GM23338 (cell line): ENCODE data around the gene FOXI1. TPM values are rescaled to one million over a fixed set of nuclear protein-coding genes. Genes with fewer than 3 reads are reported as not detected.
A peak's percentile ranks its signal among the peaks of the same experiment; 100 is the strongest.

Experiments used
- ATAC-seq: fragments of 200-7000 bp; cut with Tn5 transposase; 3 replicates; pipeline ENCODE4 v1.9.1; 2020
- DNase-seq: peaks from one replicate; pipeline ENCODE4 v3.0.0-alpha.2; 2015; ENCODE audit warnings: low spot score
- H2AFZ ChIP-seq: fragments of 200-600 bp; sonication (generic); 2 replicates; pipeline ENCODE4 v1.8.0; 2016; ENCODE audit warnings: antibody characterized with exemption, mild to moderate bottlenecking, moderate library complexity
- H3F3A ChIP-seq: fragments of 200-600 bp; sonication (generic); replicated peaks from 2 replicates; pipeline ENCODE4 v1.8.0; 2017; ENCODE audit warnings: antibody characterized with exemption, mixed run types, low read depth
- H3K27ac ChIP-seq: fragments of 200-600 bp; sonication (generic); 2 replicates; pipeline ENCODE4 v1.6.1; 2016; ENCODE audit warnings: low read depth
- H3K27me3 ChIP-seq: fragments of 200-600 bp; sonication (generic); 2 replicates; pipeline ENCODE4 v1.8.0; 2016; ENCODE audit warnings: mild to moderate bottlenecking, mixed run types, moderate library complexity; ENCODE audit not compliant: insufficient read depth
- H3K36me3 ChIP-seq: fragments of 200-600 bp; sonication (generic); 2 replicates; pipeline ENCODE4 v1.8.0; 2016; ENCODE audit warnings: mild to moderate bottlenecking; ENCODE audit not compliant: insufficient read depth
- H3K4me1 ChIP-seq: fragments of 200-600 bp; sonication (generic); 2 replicates; pipeline ENCODE4 v1.8.0; 2016; ENCODE audit warnings: mild to moderate bottlenecking, moderate library complexity; ENCODE audit not compliant: insufficient read depth
- H3K4me2 ChIP-seq: fragments of 200-600 bp; sonication (generic); 2 replicates; pipeline ENCODE4 v1.7.1; 2017; ENCODE audit warnings: mixed run types
- H3K4me3 ChIP-seq: fragments of 200-600 bp; sonication (generic); 2 replicates; pipeline ENCODE4 v1.6.1; 2016; ENCODE audit warnings: mixed run types
- H3K79me2 ChIP-seq: fragments of 200-600 bp; sonication (generic); replicated peaks from 2 replicates; pipeline ENCODE4 v1.8.0; 2017; ENCODE audit warnings: mild to moderate bottlenecking; ENCODE audit not compliant: insufficient read depth
- H3K9me2 ChIP-seq: fragments of 200-600 bp; sonication (generic); 2 replicates; pipeline ENCODE4 v1.8.0; 2017; ENCODE audit not compliant: insufficient read depth
- H4K20me1 ChIP-seq: fragments of 200-600 bp; sonication (generic); replicated peaks from 2 replicates; pipeline ENCODE4 v1.8.0; 2017; ENCODE audit warnings: mild to moderate bottlenecking; ENCODE audit not compliant: insufficient read depth
- H3K27ac Mint-ChIP-seq: 2 replicates; pipeline ENCODE4 v1.8.0; 2020; ENCODE audit warnings: inconsistent platforms, mild to moderate bottlenecking, moderate library complexity, mixed read lengths
- H3K27me3 Mint-ChIP-seq: 3 replicates; pipeline ENCODE4 v1.8.0; 2022; ENCODE audit warnings: low read depth, mild to moderate bottlenecking, moderate library complexity, mixed read lengths, inconsistent platforms; ENCODE audit not compliant: insufficient read depth, poor library complexity
- H3K36me3 Mint-ChIP-seq: 3 replicates; pipeline ENCODE4 v1.8.0; 2021; ENCODE audit warnings: low read depth, mild to moderate bottlenecking, inconsistent platforms, moderate library complexity, mixed read lengths
- H3K4me1 Mint-ChIP-seq: 3 replicates; pipeline ENCODE4 v1.8.0; 2020; ENCODE audit warnings: mild to moderate bottlenecking, inconsistent platforms, mixed read lengths
- H3K4me3 Mint-ChIP-seq: 3 replicates; pipeline ENCODE4 v1.8.0; 2021; ENCODE audit warnings: moderate library complexity, mild to moderate bottlenecking, inconsistent platforms, mixed read lengths
- H3K9me3 Mint-ChIP-seq: 3 replicates; pipeline ENCODE4 v1.8.0; 2020; ENCODE audit warnings: moderate library complexity, mild to moderate bottlenecking, inconsistent platforms, mixed read lengths
- CREB1 ChIP-seq: fragments of 250-450 bp; sonication (Bioruptor Pico); IDR thresholded peaks from 2 replicates; pipeline ENCODE4 v1.5.0; 2020; ENCODE audit warnings: low read depth, mild to moderate bottlenecking, moderate library complexity
- EZH2 ChIP-seq: fragments of 200-600 bp; sonication (generic); IDR thresholded peaks from one replicate; pipeline ENCODE4 v1.8.0; 2017; ENCODE audit warnings: antibody characterized with exemption, mild to moderate bottlenecking, low read depth; ENCODE audit not compliant: unreplicated experiment
- EZH2phosphoT487 ChIP-seq: fragments of 200-600 bp; sonication (generic); IDR thresholded peaks from one replicate; pipeline ENCODE4 v1.8.1; 2018; ENCODE audit warnings: antibody characterized with exemption; ENCODE audit not compliant: unreplicated experiment
- JUNB ChIP-seq: IDR thresholded peaks from one replicate; pipeline ENCODE4 v1.6.1; 2016; ENCODE audit warnings: antibody characterized with exemption; ENCODE audit not compliant: unreplicated experiment
- STAT1 ChIP-seq: IDR thresholded peaks from one replicate; pipeline ENCODE4 v1.6.1; 2016; ENCODE audit warnings: antibody characterized with exemption; ENCODE audit not compliant: unreplicated experiment
- polyA plus RNA-seq: library from polyadenylated mRNA; unstranded; fragments of >200 nt; fragmentation: Nextera tagmentation; extraction: Ambion mirVana; gene quantifications from 2 replicates; pipeline ENCODE4 v1.2.1, GENCODE V29; 2016
- total RNA-seq: library from RNA; depleted of rRNA; stranded (reverse); fragments of >200 nt; shearing (Covaris generic); gene quantifications from 2 replicates; pipeline ENCODE4 v1.2.3, GENCODE V29; 2014
- TF ChIP-seq, protein P1 (sequence below): IDR thresholded peaks from one replicate; pipeline ENCODE4 v1.6.1; 2018; ENCODE audit warnings: antibody characterized with exemption; ENCODE audit not compliant: unreplicated experiment
- TF ChIP-seq, protein P2 (sequence below): IDR thresholded peaks from 2 replicates; pipeline ENCODE4 v1.6.1; 2016; ENCODE audit warnings: antibody characterized with exemption

FOXI1 gene
- total and polyA plus RNA-seq, 2 experiments from 2014 or later: not detected

- Mint-ChIP-seq H3K4me3 (no peak overlapping the region), H3K4me1 (peaks cover 17% of the 10 kb centered on the region), H3K9me3 (no peaks in the 10 kb centered on the region; the same call in 2 of the 3 replicates), H3K27ac (peak overlapping the region; percentile 73), H3K27me3 (peaks cover 4% of the 10 kb centered on the region), H3K36me3 (no peaks in the 10 kb centered on the region)
- peaks cover 8% of the 10 kb centered on the region for H3K4me1 ChIP-seq
- no peak overlapping the region for H3K4me2 ChIP-seq
- no peaks in the 10 kb centered on the region for H3K9me2 ChIP-seq
- no peak overlapping the region for H3K27ac ChIP-seq
- H3K79me2 ChIP-seq: no peaks in the 10 kb centered on the region
- H3K36me3 ChIP-seq: no peaks in the 10 kb centered on the region
- ATAC-seq (peak; percentile 79), DNase-seq (peak; percentile 74)
- no peaks in the 10 kb centered on the region for H4K20me1 ChIP-seq
- H3F3A ChIP-seq: no peaks in the 10 kb centered on the region
- no peak overlapping the region for H3K4me3 ChIP-seq
- no peak overlapping the region for H2AFZ ChIP-seq
- no peaks in the 10 kb centered on the region for H3K27me3 ChIP-seq
- TF ChIP-seq EZH2phosphoT487: no peak
- no peak for TF ChIP-seq STAT1
- no peak for TF ChIP-seq EZH2
- TF ChIP-seq, protein P1, sequence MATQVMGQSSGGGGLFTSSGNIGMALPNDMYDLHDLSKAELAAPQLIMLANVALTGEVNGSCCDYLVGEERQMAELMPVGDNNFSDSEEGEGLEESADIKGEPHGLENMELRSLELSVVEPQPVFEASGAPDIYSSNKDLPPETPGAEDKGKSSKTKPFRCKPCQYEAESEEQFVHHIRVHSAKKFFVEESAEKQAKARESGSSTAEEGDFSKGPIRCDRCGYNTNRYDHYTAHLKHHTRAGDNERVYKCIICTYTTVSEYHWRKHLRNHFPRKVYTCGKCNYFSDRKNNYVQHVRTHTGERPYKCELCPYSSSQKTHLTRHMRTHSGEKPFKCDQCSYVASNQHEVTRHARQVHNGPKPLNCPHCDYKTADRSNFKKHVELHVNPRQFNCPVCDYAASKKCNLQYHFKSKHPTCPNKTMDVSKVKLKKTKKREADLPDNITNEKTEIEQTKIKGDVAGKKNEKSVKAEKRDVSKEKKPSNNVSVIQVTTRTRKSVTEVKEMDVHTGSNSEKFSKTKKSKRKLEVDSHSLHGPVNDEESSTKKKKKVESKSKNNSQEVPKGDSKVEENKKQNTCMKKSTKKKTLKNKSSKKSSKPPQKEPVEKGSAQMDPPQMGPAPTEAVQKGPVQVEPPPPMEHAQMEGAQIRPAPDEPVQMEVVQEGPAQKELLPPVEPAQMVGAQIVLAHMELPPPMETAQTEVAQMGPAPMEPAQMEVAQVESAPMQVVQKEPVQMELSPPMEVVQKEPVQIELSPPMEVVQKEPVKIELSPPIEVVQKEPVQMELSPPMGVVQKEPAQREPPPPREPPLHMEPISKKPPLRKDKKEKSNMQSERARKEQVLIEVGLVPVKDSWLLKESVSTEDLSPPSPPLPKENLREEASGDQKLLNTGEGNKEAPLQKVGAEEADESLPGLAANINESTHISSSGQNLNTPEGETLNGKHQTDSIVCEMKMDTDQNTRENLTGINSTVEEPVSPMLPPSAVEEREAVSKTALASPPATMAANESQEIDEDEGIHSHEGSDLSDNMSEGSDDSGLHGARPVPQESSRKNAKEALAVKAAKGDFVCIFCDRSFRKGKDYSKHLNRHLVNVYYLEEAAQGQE: no peak
These were observed 45.6 kb downstream of the FOXI1 start for GRCh38 chr5:170151097-170151831.

DNA sequence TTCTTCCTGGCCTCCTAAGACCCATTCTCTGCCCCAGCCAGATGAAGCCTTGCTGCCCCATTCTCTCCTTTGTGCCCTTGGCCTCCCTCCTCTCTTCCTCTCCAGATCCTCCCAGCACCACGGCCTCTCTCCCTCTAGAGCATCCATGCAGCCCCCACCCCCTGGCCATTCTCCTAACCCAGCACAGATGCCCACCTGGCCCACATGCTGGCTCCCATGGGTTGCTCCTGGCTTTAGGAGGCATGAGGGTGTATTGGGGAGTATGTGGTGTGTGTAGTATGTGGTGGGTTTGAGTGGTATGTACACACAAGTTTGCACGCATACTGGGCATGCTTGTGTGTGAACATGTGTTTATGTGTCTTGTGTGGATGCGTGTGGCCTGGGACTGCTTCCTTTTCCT, 47.1 kb downstream of the FOXI1 start:
- H3K4me1 Mint-ChIP-seq: peaks cover 17% of the 10 kb centered on the region
- TF ChIP-seq, protein P2, sequence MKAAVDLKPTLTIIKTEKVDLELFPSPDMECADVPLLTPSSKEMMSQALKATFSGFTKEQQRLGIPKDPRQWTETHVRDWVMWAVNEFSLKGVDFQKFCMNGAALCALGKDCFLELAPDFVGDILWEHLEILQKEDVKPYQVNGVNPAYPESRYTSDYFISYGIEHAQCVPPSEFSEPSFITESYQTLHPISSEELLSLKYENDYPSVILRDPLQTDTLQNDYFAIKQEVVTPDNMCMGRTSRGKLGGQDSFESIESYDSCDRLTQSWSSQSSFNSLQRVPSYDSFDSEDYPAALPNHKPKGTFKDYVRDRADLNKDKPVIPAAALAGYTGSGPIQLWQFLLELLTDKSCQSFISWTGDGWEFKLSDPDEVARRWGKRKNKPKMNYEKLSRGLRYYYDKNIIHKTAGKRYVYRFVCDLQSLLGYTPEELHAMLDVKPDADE: no peak
- no peak for TF ChIP-seq CREB1
- no peak for TF ChIP-seq JUNB
- no peaks in the 10 kb centered on the region; the same call in 2 of the 3 replicates for H3K9me3 Mint-ChIP-seq
- H3K4me2 ChIP-seq: no peak overlapping the region
- no peak overlapping the region for H3K4me3 ChIP-seq
- no peaks in the 10 kb centered on the region for H4K20me1 ChIP-seq
- H3K36me3 Mint-ChIP-seq: no peaks in the 10 kb centered on the region
- no peaks in the 10 kb centered on the region for H3K36me3 ChIP-seq
- no peaks in the 10 kb centered on the region for H3K27me3 ChIP-seq
- DNase-seq (no peak), ATAC-seq (no peak)
- no peak overlapping the region for H3K4me3 Mint-ChIP-seq
- H3F3A ChIP-seq: no peaks in the 10 kb centered on the region
- H3K27ac ChIP-seq: no peak overlapping the region
- H3K79me2 ChIP-seq: no peaks in the 10 kb centered on the region
- no peaks in the 10 kb centered on the region for H3K27me3 Mint-ChIP-seq
- no peak overlapping the region for H2AFZ ChIP-seq
- H3K27ac Mint-ChIP-seq: 0 out of 2 replicates have a peak overlapping the region, but pooled peaks have one; percentile 21
- no peaks in the 10 kb centered on the region for H3K9me2 ChIP-seq
- peaks cover 8% of the 10 kb centered on the region for H3K4me1 ChIP-seq
